IMR-90 (cell line): ENCODE results near the gene HPSE. TPM values are rescaled to one million over a fixed set of nuclear protein-coding genes. Genes with fewer than 3 reads are reported as not detected.

Source experiments
- ATAC-seq: fragments of 200-7000 bp; cut with Tn5 transposase; 2 replicates; pipeline ENCODE4 v1.9.1; 2020; ENCODE audit warnings: low read depth, mild to moderate bottlenecking, moderate library complexity
- BruUV-seq: library from RNA; stranded (reverse); fragments of 400-500 nt; replicated peaks from 2 replicates; lab custom pipeline; 2021; lab: Mats Ljungman, UMichigan
- CTCF ChIA-PET: fragments of 300-600 bp; formaldehyde crosslinking; extraction: SDS; loops from one replicate; lab custom pipeline; 2021; ENCODE audit warnings: antibody characterized with exemption; lab: Yijun Ruan, JAX
- POLR2A ChIA-PET: fragments of 300-600 bp; sonication (Branson Sonifier 250); formaldehyde crosslinking; loops from one replicate; lab custom pipeline; 2022; ENCODE audit warnings: antibody characterized with exemption; ENCODE audit not compliant: unreplicated experiment; lab: Charles Lee
- DNase-seq: peaks from one replicate; pipeline ENCODE4 v3.0.0; 2013
- H2AFZ ChIP-seq: replicated peaks from 2 replicates; pipeline ENCODE3; 2013; ENCODE audit warnings: low read length, mild to moderate bottlenecking; ENCODE audit not compliant: poor library complexity
- H2AK5ac ChIP-seq: 2 replicates; pipeline ENCODE4 v1.6.1; 2013; ENCODE audit warnings: low read depth, low read length, inconsistent platforms
- H2AK9ac ChIP-seq: replicated peaks from 2 replicates; pipeline ENCODE3; 2013; ENCODE audit warnings: mild to moderate bottlenecking, low read depth, low read length, moderate library complexity; ENCODE audit not compliant: poor library complexity
- H2BK120ac ChIP-seq: 2 replicates; pipeline ENCODE4 v1.6.1; 2013; ENCODE audit warnings: low read depth, low read length, inconsistent platforms
- H2BK15ac ChIP-seq: 3 replicates; pipeline ENCODE4 v1.6.1; 2013; ENCODE audit warnings: low read depth, low read length, inconsistent platforms
- H2BK20ac ChIP-seq: 2 replicates; pipeline ENCODE4 v1.6.1; 2013; ENCODE audit warnings: low read depth, mild to moderate bottlenecking, inconsistent platforms, low read length, moderate library complexity
- H2BK5ac ChIP-seq: 2 replicates; pipeline ENCODE4 v1.6.1; 2013; ENCODE audit warnings: mild to moderate bottlenecking, low read depth, low read length, inconsistent platforms; ENCODE audit not compliant: poor library complexity, severe bottlenecking
- H3K14ac ChIP-seq: replicated peaks from 2 replicates; pipeline ENCODE4 v1.6.1; 2013; ENCODE audit warnings: low read depth, low read length, inconsistent platforms
- H3K18ac ChIP-seq: 2 replicates; pipeline ENCODE4 v1.6.1; 2013; ENCODE audit warnings: low read depth, low read length, control low read depth
- H3K23ac ChIP-seq: 2 replicates; pipeline ENCODE4 v1.6.1; 2013; ENCODE audit warnings: low read depth, low read length, inconsistent platforms
- H3K27ac ChIP-seq: 2 replicates; pipeline ENCODE4 v1.5.1; 2013; ENCODE audit warnings: mild to moderate bottlenecking, control low read depth, low read length; ENCODE audit not compliant: insufficient read depth
- H3K27me3 ChIP-seq: 2 replicates; pipeline ENCODE4 v1.6.1; 2013; ENCODE audit warnings: low read length; ENCODE audit not compliant: control insufficient read depth, insufficient read depth
- H3K36me3 ChIP-seq: 2 replicates; pipeline ENCODE4 v1.6.1; 2013; ENCODE audit warnings: low read length, mixed read lengths; ENCODE audit not compliant: control insufficient read depth, insufficient read depth
- H3K4ac ChIP-seq: 2 replicates; pipeline ENCODE4 v1.6.1; 2013; ENCODE audit warnings: low read depth, low read length, inconsistent platforms
- H3K4me1 ChIP-seq: 2 replicates; pipeline ENCODE4 v1.6.1; 2013; ENCODE audit warnings: low read length, mixed read lengths; ENCODE audit not compliant: control insufficient read depth, insufficient read depth
- H3K4me2 ChIP-seq: 2 replicates; pipeline ENCODE4 v1.6.1; 2013; ENCODE audit warnings: low read depth, mild to moderate bottlenecking, control low read depth, low read length, moderate library complexity
- H3K4me3 ChIP-seq: 2 replicates; pipeline ENCODE4 v1.5.1; 2013; ENCODE audit warnings: low read depth, mild to moderate bottlenecking, control low read depth, low read length, moderate library complexity; ENCODE audit not compliant: insufficient read depth
- H3K56ac ChIP-seq: 2 replicates; pipeline ENCODE4 v1.6.1; 2013; ENCODE audit warnings: low read length, inconsistent platforms; ENCODE audit not compliant: insufficient read depth; ENCODE audit errors: extremely low read depth
- H3K79me1 ChIP-seq, 2 experiments: 2 replicates each; pipeline ENCODE4 v1.6.1; 2013; ENCODE audit warnings: low read length in 2 of 2, inconsistent platforms in 1 of 2, low read depth in 1 of 2
- H3K9ac ChIP-seq: 2 replicates; pipeline ENCODE4 v1.6.1; 2013; ENCODE audit warnings: low read depth, low read length, control low read depth
- H3K9me1 ChIP-seq: 2 replicates; pipeline ENCODE4 v1.6.1; 2013; ENCODE audit warnings: low read length, inconsistent platforms; ENCODE audit not compliant: insufficient read depth
- H3K9me3 ChIP-seq: 2 replicates; pipeline ENCODE4 v1.6.1; 2013; ENCODE audit warnings: low read length; ENCODE audit not compliant: control insufficient read depth, insufficient read depth
- H4K20me1 ChIP-seq: 2 replicates; pipeline ENCODE4 v1.6.1; 2013; ENCODE audit warnings: low read length, inconsistent platforms; ENCODE audit not compliant: insufficient read depth
- H4K5ac ChIP-seq: 2 replicates; pipeline ENCODE4 v1.6.1; 2013; ENCODE audit warnings: mild to moderate bottlenecking, low read depth, low read length, control low read depth
- H4K8ac ChIP-seq, 2 experiments: 2 replicates each; pipeline ENCODE4 v1.6.1; 2013; ENCODE audit warnings: low read depth in 2 of 2, low read length in 2 of 2, control low read depth in 1 of 2, inconsistent platforms in 1 of 2
- H4K91ac ChIP-seq: 2 replicates; pipeline ENCODE4 v1.6.1; 2013; ENCODE audit warnings: low read depth, low read length, inconsistent platforms; ENCODE audit not compliant: insufficient read depth
- BHLHE40 ChIP-seq: fragments of 150-350 bp; IDR thresholded peaks from 2 replicates; pipeline ENCODE4 v1.6.1; 2016; ENCODE audit warnings: mild to moderate bottlenecking, low read depth, low read length
- CEBPB ChIP-seq: IDR thresholded peaks from 2 replicates; pipeline ENCODE4 v1.6.1; 2012; ENCODE audit warnings: low read depth, low read length, improper control_type of control experiment
- CHD1 ChIP-seq: IDR thresholded peaks from 2 replicates; pipeline ENCODE4 v1.6.1; 2012; ENCODE audit warnings: low read depth, low read length, improper control_type of control experiment
- FOS ChIP-seq: fragments of 150-350 bp; IDR thresholded peaks from 2 replicates; pipeline ENCODE4 v1.6.1; 2016; ENCODE audit warnings: low read depth, low read length
- MAFK ChIP-seq: IDR thresholded peaks from 2 replicates; pipeline ENCODE4 v1.6.1; 2012; ENCODE audit warnings: low read depth, low read length, improper control_type of control experiment
- MAZ ChIP-seq: IDR thresholded peaks from 2 replicates; pipeline ENCODE4 v1.6.1; 2012; ENCODE audit warnings: low read depth, mild to moderate bottlenecking, low read length, improper control_type of control experiment, moderate library complexity, borderline replicate concordance
- MXI1 ChIP-seq: IDR thresholded peaks from 2 replicates; pipeline ENCODE4 v1.6.1; 2012; ENCODE audit warnings: low read depth, mild to moderate bottlenecking, low read length, moderate library complexity, borderline replicate concordance
- NFE2L2 ChIP-seq: fragments of 150-350 bp; IDR thresholded peaks from 2 replicates; pipeline ENCODE4 v1.6.1; 2016; ENCODE audit warnings: low read depth, mild to moderate bottlenecking, low read length
- POLR2A ChIP-seq: IDR thresholded peaks from 2 replicates; pipeline ENCODE4 v1.6.1; 2012; ENCODE audit warnings: mild to moderate bottlenecking, low read depth, low read length
- RAD21 ChIP-seq: IDR thresholded peaks from 2 replicates; pipeline ENCODE4 v1.6.1; 2012; ENCODE audit warnings: low read length, improper control_type of control experiment
- RCOR1 ChIP-seq: IDR thresholded peaks from 2 replicates; pipeline ENCODE4 v1.6.1; 2012; ENCODE audit warnings: mild to moderate bottlenecking, low read length, improper control_type of control experiment; ENCODE audit not compliant: insufficient replicate concordance
- RFX5 ChIP-seq: IDR thresholded peaks from 2 replicates; pipeline ENCODE4 v1.8.0; 2012; ENCODE audit warnings: low read depth, mild to moderate bottlenecking, low read length, moderate library complexity
- SMC3 ChIP-seq: fragments of 150-350 bp; IDR thresholded peaks from 2 replicates; pipeline ENCODE4 v1.6.1; 2016; ENCODE audit warnings: low read depth, mild to moderate bottlenecking, antibody characterized with exemption, low read length, moderate library complexity
- WGBS, 2 experiments: methylation state at CpG; one replicate each; pipeline versions ENCODE4 v1.1.5 to v1.1.7; 2013; ENCODE audit warnings: missing lambda C conversion rate in 2 of 2; ENCODE audit not compliant: insufficient read length in 1 of 2; ENCODE audit errors: extremely low coverage in 2 of 2; 5-methylcytosine and 5-hydroxymethylcytosine counted together
- dilution Hi-C: fragments of 300-500 bp; cut with HindIII; formaldehyde crosslinking; loops from one replicate; pipeline ENCODE4 v1.14.3; 2018; ENCODE audit warnings: low sequenced_read_pairs; ENCODE audit not compliant: unreplicated experiment
- in situ Hi-C: fragments of 300-500 bp; cut with MboI; formaldehyde crosslinking; loops from 3 replicates; pipeline ENCODE4 v1.14.3; 2019; ENCODE audit warnings: low sequenced_read_pairs, inconsistent platforms, mixed read lengths
- intact Hi-C: fragments of 100-400 bp; cut with micrococcal nuclease; formaldehyde crosslinking; loops from 2 replicates; pipeline ENCODE4 v1.10.0; 2022
- polyA plus RNA-seq, 3 experiments: library from polyadenylated mRNA; depleted of rRNA; stranded (reverse); fragments of >200 nt; gene quantifications; 2 replicates each; pipeline ENCODE4 v1.2.3, GENCODE V29; 2012; ENCODE audit warnings: low replicate concordance in 1 of 3
- total RNA-seq: library from RNA; depleted of rRNA; stranded (reverse); fragments of >200 nt; gene quantifications from 2 replicates; pipeline ENCODE4 v1.2.3, GENCODE V29; 2012
- TF ChIP-seq, protein P1 (sequence below): fragments of 150-350 bp; IDR thresholded peaks from 2 replicates; pipeline ENCODE4 v1.6.1; 2016; ENCODE audit warnings: low read depth, mild to moderate bottlenecking, low read length, moderate library complexity, borderline replicate concordance
- TF ChIP-seq, protein P2 (sequence below): fragments of 150-350 bp; IDR thresholded peaks from 2 replicates; pipeline ENCODE4 v1.6.1; 2017; ENCODE audit warnings: mild to moderate bottlenecking, antibody characterized with exemption, low read length, low read depth
- TF ChIP-seq, protein P3 (sequence below): conservative IDR thresholded peaks from 2 replicates; pipeline ENCODE4 v1.5.1; 2012; ENCODE audit warnings: mild to moderate bottlenecking, low read depth, low read length, improper control_type of control experiment

HPSE gene
- total and polyA plus RNA-seq, 2 of the 4 experiments (the other 2 are of a cell fraction), result under 0.01 to 0.09 TPM

DNA sequence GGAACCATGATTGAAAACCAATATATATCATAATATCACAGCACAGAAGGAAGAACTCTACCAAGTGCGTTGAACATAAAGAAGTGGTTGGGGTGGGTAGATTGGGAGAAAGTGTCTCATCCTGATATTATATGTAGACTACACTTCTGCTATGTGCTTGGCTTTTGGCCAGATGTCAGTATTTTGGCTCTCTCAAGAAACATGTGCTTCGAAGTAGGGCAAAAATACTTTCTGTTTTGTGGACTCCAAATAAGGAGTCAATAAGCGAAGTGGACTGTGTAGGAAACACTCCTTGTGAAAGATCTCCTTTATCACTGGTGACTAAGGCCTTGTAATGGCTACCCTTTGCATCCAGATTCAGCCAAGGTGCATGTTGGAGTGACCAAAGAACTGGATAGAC is 7.8 kb upstream of the HPSE start:
- DNase-seq (no peak), ATAC-seq (no peak)
- Histone ChIP-seq H3K4me1 (no peaks in the 10 kb centered on the region), H3K14ac (no peak overlapping the region), H2AK5ac (no peak overlapping the region), H2BK20ac (no peak overlapping the region), H4K8ac (no peak overlapping the region), H3K36me3 (no peaks in the 10 kb centered on the region), H3K9me1 (no peaks in the 10 kb centered on the region), H4K91ac (no peak overlapping the region), H3K18ac (no peak overlapping the region), H3K23ac (no peak overlapping the region), H2BK120ac (no peak overlapping the region), H3K4me3 (no peak overlapping the region), H3K27me3 (peaks cover 5% of the 10 kb centered on the region; the same call in 1 of the 2 replicates), H3K56ac (no peak overlapping the region), H3K9ac (no peak overlapping the region), H4K20me1 (no peaks in the 10 kb centered on the region), H3K4ac (no peak overlapping the region), H3K9me3 (peaks cover 3% of the 10 kb centered on the region), H3K79me1 (no peaks in the 10 kb centered on the region), H2AFZ (no peak overlapping the region), H2BK5ac (no peak overlapping the region), H2AK9ac (no peak overlapping the region), H3K27ac (no peak overlapping the region), H3K4me2 (no peak overlapping the region), H4K5ac (no peak overlapping the region), H2BK15ac (no peak overlapping the region)
- TF ChIP-seq CHD1 (no peak), BHLHE40 (no peak), POLR2A (no peak), MAFK (no peak), NFE2L2 (no peak), FOS (no peak), MAZ (no peak), SMC3 (no peak), CEBPB (no peak), RCOR1 (no peak), RFX5 (no peak), RAD21 (no peak), MXI1 (no peak)
- TF ChIP-seq, protein P1, sequence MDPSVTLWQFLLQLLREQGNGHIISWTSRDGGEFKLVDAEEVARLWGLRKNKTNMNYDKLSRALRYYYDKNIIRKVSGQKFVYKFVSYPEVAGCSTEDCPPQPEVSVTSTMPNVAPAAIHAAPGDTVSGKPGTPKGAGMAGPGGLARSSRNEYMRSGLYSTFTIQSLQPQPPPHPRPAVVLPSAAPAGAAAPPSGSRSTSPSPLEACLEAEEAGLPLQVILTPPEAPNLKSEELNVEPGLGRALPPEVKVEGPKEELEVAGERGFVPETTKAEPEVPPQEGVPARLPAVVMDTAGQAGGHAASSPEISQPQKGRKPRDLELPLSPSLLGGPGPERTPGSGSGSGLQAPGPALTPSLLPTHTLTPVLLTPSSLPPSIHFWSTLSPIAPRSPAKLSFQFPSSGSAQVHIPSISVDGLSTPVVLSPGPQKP, result no peak
- TF ChIP-seq, protein P2, sequence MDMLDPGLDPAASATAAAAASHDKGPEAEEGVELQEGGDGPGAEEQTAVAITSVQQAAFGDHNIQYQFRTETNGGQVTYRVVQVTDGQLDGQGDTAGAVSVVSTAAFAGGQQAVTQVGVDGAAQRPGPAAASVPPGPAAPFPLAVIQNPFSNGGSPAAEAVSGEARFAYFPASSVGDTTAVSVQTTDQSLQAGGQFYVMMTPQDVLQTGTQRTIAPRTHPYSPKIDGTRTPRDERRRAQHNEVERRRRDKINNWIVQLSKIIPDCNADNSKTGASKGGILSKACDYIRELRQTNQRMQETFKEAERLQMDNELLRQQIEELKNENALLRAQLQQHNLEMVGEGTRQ, result no peak
- TF ChIP-seq, protein P3, sequence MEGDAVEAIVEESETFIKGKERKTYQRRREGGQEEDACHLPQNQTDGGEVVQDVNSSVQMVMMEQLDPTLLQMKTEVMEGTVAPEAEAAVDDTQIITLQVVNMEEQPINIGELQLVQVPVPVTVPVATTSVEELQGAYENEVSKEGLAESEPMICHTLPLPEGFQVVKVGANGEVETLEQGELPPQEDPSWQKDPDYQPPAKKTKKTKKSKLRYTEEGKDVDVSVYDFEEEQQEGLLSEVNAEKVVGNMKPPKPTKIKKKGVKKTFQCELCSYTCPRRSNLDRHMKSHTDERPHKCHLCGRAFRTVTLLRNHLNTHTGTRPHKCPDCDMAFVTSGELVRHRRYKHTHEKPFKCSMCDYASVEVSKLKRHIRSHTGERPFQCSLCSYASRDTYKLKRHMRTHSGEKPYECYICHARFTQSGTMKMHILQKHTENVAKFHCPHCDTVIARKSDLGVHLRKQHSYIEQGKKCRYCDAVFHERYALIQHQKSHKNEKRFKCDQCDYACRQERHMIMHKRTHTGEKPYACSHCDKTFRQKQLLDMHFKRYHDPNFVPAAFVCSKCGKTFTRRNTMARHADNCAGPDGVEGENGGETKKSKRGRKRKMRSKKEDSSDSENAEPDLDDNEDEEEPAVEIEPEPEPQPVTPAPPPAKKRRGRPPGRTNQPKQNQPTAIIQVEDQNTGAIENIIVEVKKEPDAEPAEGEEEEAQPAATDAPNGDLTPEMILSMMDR, result no peak
- WGBS, 2 experiments, result 20% methylated on average over 1 of the region's 3 CpGs; no CpG with 5 or more reads in 1 of the 2 experiments
- intact Hi-C loops (no loop called here), dilution Hi-C loops (no loop called here), in situ Hi-C loops (no loop called here)
- BruUV-seq, result no TSS peak
- CTCF ChIA-PET, result no interaction called here
- POLR2A ChIA-PET, result no interaction called here
